AG09319 (cell line): ENCODE measurements around the gene SMCO4.

Experiments
- DNase-seq: peaks from one replicate; pipeline ENCODE4 v3.0.0-alpha.2; 2010; ENCODE audit warnings: low read depth; ENCODE audit errors: extremely low read depth
- TF ChIP-seq, protein P1 (sequence below): IDR thresholded peaks from 2 replicates; pipeline ENCODE4 v1.5.1; 2011; ENCODE audit warnings: low read depth, mild to moderate bottlenecking, inconsistent platforms, low read length, moderate library complexity

Gene SMCO4

DNA sequence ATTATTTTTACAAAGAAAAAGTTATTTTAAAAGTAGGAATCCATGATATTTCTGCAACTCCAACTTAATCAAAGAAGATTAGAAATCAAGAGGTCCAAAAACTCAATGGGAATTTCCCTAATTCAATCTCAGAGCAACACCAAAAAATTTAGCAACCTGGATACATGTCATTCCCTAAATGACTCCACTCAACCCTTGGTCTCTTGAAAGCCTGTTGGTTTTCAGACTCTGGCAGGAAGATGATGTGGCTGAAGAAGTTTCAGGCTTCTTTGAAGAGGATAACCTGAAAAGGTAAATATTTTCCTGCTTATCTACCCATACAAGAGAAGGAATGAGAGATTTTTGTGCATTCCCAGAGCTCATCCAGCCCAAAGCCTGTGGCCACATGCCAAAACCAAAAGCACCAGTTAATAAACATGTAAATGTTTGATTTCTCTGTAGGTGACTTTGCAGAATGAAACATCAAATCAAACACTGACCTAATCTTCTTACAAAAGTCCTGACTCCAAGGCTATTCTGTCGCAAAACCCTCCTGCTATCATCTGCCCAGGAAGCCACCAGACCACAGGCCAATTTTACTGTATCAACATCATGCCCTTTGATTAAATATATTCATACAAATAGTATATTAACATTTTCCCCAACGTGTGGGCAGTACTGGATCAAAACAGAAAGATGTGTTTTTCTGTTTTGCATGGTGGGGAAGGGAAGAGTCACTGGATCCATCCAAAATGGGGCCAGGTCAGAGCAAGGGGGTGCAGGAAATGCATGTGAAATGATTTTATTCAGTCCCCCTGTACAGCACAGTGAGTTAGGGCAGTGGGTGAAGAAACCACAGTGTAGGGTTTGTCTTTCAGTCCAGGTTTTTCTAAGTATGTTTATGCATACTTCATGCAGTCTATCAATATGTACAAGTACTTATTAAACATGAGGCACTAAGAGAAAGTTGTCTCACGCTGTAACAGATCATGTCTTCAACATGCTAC, 38.8 kb downstream of the SMCO4 start:
- no peak for DNase-seq
- TF ChIP-seq, protein P1, sequence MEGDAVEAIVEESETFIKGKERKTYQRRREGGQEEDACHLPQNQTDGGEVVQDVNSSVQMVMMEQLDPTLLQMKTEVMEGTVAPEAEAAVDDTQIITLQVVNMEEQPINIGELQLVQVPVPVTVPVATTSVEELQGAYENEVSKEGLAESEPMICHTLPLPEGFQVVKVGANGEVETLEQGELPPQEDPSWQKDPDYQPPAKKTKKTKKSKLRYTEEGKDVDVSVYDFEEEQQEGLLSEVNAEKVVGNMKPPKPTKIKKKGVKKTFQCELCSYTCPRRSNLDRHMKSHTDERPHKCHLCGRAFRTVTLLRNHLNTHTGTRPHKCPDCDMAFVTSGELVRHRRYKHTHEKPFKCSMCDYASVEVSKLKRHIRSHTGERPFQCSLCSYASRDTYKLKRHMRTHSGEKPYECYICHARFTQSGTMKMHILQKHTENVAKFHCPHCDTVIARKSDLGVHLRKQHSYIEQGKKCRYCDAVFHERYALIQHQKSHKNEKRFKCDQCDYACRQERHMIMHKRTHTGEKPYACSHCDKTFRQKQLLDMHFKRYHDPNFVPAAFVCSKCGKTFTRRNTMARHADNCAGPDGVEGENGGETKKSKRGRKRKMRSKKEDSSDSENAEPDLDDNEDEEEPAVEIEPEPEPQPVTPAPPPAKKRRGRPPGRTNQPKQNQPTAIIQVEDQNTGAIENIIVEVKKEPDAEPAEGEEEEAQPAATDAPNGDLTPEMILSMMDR, result no peak

DNA sequence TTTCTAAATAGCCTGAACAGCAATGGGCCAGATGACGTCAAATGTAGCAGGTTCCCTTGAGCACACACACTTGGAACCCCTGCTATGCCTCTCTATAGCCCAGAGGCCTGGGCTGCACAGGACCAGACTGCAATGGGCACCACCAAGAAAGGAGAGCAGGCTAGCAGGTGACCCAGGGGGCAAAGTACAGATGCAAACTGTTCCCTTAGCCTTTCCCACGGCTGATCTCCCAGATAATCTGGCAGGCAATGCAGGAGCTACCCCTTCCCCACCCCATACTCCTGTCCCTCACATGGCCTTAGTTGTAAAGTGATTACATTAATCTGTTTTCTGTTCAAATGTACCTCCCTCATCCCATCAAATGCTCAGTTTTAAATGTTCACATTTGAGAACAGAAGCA, 41.3 kb downstream of the SMCO4 start:
- no peak for DNase-seq
- TF ChIP-seq, protein P1, result no peak

DNA sequence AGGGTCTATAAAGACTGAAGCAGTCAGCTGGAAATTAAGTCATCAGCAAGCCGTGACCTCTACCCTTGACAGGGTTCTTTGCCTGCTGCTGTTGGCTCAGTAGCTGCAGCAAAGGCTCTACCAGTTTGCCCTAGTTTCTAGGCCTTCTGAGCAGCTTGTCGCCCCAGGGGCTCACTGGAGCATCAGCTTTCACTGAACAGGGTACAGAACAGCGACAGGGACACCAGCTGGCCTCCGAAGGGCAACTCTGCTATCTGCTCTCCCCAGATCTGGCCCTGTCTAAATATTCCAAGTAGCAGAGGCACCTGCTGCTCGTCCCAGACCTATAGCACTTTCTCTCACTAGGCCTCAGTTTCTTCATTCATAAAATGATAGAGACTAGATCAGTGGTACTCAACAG, 42.4 kb downstream of the SMCO4 start:
- no peak for DNase-seq
- TF ChIP-seq, protein P1, result no peak

DNA sequence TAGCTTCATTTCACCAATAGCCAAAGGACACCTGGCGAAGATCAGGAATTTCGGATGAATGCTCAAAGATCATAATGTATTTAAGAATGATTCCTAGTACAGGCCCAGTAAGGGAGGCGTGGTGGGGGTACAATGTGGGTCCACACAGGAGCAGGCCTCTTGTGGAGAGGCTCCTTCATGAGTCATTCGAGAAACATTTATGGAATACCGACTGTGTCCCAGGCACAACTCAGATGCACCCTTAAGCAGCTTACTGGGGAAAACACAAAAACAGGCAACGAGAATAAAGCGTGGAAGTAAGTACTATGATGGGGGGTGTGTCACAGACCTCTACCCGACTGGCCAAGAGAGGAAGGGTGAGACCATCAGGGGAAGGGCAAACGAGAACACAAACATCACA, 44.5 kb downstream of the SMCO4 start:
- no peak for DNase-seq
- TF ChIP-seq, protein P1, result no peak

DNA sequence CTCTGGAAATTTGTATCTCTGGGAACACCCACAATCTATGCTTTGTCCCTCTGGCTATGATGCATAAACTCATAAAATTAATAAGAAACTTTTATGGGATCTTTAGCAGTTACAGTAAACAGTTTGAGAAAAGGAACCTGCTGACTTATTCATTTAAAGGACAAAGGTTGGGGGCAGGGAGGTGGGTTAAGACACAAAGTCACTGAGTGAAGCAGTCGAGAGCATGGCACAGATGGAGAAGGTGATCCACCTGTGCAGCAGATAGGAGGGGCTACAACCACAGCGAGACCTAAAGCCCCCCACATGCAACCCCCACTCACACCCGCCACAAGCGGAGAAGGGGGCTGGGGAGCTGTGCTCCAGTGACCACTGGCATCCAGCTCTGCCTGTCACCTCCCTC, 45.0 kb downstream of the SMCO4 start:
- TF ChIP-seq, protein P1, result no peak
- no peak for DNase-seq

DNA sequence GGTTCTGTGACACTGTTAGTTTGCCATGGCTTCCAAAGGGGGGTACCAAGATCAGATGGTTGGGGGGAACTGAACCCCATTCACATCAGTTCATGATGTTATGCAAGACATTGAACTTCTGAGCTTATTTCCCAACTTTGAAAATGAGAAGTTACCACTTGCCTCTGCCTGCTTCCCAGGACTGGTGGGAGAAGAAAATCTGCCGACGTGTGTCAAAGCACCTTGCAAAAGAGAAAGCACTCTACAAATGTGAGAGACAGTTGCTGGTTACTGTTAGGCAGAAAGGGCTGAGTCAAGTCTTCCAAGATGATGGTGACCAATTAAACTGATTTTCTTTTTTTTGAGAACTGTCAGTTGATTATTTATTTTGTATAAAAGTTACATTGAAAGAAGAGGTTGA, 45.6 kb downstream of the SMCO4 start:
- TF ChIP-seq, protein P1, result no peak
- no peak for DNase-seq

DNA sequence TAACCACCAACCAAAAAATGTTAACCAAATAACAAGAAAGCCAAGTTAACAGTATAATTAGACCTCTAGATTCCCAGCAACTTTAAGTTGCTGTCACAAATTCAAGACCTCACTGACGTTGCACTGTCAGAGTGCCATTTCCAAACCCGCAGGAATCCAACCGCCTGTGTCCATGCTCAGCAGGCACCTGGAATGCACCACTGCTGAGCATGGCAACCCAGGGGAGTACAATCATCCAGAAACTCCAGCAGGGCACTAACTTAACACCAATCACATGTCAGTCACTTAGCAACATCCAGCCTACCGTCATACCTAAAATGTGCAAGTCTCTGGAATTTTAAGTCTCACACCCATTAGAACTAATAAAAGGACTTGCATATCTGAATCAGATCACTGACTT, 48.8 kb downstream of the SMCO4 start:
- TF ChIP-seq, protein P1, result no peak
- no peak for DNase-seq
